HG03045 (cell line): Measurements from ENCODE around the gene CAPG.
"Not testable (repeated sequence)": the region's sequence is repeated elsewhere in the genome, so short reads cannot be mapped to it uniquely, and the experiment has no call there.

ENCODE experiments used
- ATAC-seq: cut with Tn5 transposase; IDR thresholded peaks from one replicate; pipeline ENCODE4 v1.9.1; 2021; ENCODE audit warnings: mild to moderate bottlenecking, moderate library complexity; ENCODE audit not compliant: unreplicated experiment

Gene CAPG, protein sequence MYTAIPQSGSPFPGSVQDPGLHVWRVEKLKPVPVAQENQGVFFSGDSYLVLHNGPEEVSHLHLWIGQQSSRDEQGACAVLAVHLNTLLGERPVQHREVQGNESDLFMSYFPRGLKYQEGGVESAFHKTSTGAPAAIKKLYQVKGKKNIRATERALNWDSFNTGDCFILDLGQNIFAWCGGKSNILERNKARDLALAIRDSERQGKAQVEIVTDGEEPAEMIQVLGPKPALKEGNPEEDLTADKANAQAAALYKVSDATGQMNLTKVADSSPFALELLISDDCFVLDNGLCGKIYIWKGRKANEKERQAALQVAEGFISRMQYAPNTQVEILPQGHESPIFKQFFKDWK

DNA sequence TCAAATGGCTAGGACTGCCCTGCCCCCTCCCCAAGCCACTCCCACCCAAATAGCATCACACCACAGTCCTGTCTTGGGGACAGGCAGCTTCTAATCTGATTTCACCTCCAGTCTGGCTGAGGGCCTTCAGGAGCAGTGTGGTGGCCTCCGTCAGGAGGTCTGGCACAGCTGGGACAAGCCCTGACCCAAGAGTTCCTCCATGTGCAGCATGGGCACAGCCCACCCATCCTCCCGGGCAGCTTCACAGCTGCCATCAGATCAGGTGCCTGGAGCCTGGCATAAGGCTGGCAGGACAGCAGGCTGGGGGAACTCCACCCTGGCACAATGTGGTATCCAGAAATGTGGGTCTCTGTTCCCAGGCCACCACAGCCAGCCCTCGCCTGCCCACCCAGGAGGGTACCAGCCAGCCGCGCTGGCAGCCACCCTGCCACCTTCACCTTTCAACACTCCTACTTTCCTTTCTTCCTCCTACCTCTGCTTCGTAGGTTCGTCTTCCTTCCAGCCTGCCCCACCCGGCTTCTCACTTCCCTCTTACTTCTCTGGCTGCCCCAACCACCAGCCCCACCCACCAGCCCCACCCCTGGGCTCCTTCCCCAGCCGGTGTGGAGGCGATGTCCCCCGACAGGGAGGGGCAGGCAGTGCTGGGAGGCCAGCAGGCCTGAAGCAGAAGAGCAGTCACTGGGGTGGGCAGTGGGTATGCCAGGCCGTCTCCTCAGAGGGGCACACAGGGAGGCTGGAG, at the start of gene CAPG:
CAPG (minus strand) TSS at position 522 of the 739 bp plus-strand sequence. CDS start 8,221 bp downstream, outside the sequence.
- peak; percentile 57 for ATAC-seq

DNA sequence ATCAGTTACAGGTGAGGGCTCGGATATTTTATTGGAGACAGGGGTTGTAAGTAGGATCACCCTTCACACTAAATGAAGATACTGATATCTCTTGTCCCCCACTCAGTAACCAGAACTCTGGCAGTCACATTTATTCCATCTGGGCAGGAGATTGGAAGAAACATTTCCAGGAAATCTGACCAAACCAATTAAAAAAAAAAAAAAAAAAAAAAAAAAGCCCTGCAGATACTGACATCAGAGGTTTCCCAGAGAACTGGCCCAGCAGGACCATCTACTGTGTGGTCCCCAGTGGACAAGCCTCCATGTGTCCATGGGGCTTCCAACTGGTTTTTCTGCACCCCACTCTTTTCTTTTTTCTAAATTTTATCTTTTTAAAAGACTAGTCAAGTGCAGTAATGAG, 49.6 kb upstream of the CAPG start:
- ATAC-seq: no peak

DNA sequence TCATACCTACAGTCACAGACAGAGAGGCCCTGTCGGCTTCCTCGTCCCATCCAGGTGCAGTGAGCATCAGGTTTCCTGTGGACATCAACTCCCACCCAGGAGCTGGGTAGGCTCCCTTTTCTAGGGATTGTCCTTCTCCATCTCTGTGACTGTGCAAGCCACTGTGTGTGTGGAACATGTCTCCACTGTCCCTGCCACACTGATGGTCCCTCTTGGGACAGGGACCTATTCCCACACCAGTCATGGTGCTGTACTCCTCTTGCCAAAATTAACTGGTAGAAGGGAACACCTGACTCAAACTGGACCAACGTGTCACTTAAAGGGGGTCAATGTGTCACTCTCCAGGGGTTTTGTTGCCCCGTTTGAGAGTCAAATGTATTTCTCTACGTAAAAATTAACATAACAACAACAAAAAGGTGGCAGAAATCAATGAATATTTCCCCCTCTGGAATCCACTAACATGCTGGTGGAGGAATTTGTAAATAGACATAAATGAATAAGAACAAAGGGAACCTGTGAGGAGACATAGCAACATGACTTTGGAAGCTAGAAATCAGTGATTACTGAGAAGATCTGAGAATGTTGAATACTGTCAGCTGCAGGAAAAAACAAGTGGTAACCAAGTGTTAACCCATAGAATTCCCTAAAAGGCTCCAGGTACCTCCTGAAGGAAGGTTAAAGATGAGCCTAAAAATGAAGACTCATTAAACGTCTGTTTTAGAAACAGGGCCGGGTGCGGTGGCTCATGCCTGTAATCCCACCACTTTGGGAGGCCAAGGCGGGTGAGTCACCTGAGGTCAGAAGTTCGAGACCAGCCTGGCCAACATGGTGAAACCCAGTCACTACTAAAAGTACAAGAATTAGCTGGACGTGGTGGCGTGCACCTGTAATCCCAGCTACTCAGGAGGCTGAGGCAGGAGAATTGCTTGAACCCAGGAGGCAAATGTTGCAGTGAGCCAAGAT, 48.7 kb upstream of the CAPG start:
- no peak for ATAC-seq

DNA sequence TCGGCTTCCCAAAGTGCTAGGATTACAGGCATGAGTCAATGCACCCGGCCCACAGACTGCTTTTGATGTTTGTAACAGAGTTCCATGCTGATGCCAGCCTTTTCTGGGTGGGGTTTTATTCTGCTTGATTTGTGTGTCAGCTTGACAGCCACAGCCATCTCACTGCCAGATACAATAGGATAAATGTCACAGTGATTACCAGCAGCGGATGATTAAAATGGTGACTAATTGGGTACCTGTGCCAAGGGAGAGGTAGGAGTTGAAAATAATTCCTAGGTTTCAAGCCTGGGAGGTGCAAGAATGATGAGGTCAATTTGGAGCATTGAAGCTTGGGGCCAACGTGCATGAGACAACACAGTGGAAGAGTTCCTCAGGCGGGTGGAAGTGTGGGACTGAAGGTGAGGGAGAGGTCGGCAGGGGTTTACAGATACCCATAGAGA, 47.7 kb upstream of the CAPG start:
- ATAC-seq: no peak

DNA sequence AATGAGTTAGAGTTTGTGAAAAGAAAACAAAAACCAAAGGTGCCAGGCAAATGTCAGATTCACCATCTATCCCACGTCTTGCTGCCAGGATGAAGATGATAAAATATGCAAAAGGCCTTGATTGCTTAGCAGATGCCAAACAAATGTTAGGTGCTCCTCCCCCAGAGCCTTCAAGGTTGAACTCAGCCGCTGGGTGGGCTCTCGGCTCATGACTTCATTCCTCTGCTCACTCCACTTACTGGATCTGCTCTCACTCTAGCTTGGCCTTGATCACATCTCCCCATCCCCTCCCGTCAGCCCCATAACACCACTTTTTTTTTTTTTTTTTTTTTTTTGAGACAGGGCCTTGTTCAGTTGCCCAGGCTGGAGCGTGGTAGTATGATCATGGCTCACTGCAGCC, 46.9 kb upstream of the CAPG start:
- ATAC-seq: no peak

DNA sequence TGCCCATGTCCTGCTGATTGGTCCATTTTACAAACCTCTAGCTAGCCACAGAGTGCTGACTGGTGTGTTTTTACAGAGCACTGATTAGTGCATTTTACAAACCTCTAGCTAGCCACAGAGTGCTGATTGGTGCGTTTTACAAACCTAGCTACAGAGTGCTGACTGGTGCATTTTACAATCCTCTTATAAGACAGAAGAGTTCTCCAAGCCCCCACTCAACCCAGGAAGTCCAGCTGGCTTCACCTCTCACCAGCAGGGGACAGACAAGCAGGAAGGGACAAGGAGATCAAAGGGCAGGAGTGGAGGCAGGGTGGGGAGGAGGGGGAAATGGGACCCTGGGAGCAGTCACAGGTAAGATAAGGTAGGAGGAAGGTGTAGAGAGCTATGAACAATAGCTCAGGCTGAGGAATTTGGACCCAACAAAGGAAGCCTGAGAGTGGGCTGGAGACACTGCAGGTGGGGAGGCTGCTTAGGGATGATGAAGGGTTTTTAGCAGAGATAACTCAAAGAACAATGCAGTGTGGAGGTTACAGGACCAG, 45.5 kb upstream of the CAPG start:
- ATAC-seq: no peak

DNA sequence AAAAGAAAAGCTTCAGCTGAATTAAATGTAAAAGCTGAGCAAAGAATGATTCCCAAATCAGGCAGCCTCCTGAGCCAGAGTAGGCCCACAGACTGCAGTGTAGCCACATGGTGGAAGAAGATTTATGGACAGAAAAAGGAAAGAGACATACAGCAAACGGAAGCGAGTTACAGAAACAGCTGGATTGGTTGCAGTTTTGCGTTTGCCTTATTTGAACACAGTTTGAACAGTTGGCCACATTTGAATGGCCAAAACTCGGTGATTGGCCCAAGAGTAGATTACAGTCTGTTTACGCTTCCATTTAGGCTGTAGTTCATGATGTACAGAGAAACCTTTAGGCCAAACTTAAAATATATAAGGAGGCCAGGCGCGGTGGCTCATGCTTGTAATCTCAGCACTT, 43.4 kb upstream of the CAPG start:
- no peak for ATAC-seq

DNA sequence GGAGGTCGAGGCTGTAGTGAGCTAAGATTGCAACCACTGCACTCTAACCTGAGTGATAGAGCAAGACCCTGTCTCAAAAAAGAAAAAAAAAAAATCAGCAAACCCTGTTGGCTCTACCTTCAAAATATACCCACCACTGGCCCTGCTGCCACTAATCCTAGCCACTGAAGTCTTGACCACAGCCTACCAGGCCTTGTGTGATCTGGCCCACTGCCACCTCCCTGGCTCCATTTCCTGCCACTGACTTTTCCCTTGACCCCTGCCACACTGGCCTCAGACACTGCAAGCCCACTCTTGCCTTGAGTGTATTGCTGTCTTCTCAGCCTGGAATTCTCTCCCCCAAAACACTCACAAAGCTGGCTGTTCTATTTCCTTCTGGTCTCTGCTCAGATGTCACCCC, 42.1 kb upstream of the CAPG start:
- ATAC-seq: no peak

DNA sequence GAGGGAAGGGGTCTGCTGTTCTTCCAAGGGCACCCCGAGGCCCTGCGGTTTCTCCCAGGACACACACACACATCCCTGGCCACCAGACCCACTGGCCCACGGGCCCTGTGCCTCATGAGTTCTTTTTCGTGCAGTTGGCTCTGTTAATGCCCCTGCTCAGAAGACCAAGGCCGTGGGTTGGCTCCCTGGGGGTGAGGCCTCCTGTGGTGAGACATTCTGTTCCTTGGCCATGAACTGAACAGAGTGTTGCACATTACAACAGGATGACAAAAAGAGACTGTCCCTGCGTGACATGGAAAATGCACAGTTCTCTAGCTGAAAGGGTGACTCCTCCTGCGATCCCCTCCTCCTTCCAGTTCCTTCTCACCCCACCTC, 39.0 kb upstream of the CAPG start:
- no peak for ATAC-seq

DNA sequence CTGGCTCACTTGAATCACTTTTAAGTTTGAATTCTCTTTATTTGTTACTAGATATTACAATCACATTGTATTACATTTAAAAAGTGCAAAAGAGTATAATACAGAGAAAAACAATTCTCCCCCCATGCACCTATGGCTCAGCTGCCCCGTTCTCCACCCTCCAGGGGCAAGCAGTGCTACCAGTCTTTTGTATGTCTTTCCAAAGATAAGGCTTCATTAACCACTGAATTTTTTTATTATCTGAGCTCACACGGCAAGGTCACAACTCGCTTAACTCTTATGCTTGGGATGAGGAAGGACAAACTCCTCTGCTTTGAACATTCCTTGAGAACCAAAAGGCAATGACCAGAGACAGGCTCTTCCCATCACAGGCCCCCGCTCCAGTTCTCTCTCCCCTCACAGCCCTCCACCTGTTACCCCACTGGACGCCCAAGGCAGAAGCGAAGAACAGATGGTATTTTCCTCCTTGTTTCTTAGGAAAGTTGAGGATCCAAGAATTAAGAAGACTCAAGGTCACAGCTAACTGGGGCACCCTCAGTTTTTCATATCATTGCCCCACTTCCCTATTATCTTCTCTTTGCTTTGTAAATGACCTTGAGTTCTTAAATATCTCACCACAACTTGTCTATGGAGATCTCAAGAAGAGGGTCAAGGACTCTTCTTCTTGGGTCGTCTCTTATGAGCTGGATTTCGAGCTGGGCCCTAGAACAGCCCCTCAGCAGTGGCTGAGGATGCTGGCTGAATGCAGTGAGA, 38.5 kb upstream of the CAPG start:
- ATAC-seq: no peak

DNA sequence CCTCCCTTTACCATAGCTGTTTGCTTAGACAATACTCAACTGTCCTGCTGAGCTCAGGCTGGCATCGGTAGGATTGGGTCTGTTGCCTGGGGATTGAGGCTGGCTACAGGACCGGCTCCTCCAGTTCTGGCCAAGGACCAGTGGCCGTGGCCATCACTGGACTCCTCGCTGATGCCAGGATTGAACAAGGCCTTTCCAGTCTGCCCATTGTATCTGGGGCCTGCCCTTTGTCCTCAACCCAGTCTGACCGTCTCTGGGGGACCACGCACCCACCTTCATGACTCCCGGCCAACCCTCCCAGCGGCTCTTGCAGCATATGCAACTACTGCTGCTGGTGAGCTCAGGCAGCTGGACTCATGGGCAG, 37.0 kb upstream of the CAPG start:
- no peak for ATAC-seq

DNA sequence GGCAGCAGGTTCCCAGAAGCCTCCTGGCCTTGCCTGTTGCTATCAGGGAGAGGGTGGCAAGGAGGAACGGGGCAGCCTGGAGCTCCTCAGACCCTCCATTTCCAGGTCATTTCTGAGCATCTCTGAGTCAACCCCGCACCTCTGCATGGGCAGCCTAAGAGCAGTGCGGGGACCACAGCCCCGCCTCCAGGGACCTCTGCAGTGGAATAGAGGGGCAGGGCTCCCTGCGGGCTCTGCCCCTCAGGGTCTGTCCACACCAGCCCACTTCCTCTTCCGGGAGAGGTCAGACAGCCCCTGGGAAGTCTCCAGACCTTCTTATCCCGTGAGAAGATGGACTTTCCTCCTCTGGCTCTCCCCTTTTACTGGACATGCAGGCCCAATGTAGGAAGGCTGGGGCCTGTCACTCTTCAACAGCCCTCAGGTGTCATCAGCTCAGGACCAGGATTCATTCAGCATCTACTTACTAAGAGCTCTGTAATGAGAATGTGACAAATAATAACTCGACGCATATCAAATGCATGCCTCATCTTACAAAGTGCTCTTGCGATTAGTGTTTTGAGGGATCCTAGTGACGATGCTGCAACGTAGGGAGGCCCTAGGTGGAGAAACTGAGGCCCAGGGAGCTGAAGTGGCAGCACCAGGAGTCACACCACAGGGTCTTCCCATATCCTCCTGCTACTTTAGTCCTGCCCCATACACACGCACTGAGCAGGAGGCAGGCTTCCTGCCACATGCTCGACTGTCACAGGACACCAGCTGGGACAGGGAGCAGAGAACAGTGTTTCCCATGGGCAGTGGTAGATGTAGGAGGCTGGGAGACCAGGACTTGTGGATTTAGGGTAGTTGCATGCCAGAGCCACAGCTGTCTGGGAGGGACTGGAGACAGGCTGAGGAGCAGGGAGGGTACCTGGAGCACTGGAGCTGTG, 36.4 kb upstream of the CAPG start:
- ATAC-seq: no peak

DNA sequence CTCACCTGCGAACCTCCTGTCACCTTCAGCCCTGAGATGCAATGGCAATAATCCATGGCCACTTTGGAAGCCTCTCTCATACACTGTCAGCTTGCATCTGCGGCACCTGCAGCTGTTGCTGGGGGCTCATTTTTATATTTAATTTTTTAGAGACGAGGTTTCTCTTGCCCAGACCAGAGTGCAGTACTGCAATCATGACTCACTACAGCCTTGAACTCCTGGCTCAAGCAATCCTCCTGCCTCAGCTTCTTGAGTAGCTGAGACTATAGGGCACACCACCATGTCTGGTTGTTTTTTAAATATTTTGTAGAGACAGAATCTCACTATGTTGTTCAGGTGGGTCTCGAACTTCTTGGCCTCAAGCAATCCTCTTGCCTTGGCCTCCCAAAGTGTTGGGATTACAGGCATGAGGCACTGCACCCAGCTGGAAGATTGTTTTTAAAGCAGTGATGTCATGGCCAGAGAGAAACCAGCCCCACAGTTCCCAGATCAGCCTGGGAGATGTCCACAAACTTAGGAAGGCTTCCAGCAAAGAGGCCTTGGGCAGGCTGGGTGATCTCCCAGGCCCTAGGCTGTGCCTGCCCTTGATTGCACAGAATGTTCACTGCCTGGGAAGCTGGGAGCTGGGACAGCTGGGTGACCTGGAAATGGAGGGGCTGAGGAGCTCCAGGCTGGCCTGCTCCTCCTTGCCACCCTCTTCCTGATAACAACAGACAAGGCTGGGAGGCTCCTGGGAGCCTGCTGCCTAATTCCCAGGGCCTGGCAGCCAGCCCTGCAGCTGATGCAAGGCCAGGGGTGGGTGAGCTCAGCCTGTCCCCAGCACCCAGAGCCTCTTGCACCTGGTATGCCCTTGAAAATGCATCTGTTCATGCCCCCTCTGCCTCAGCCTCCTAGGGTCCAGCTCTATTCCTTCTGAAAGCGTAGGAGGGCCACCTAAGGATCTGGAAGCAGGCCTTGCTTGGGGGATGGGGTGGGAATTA, 35.4 kb upstream of the CAPG start:
- ATAC-seq: no peak

DNA sequence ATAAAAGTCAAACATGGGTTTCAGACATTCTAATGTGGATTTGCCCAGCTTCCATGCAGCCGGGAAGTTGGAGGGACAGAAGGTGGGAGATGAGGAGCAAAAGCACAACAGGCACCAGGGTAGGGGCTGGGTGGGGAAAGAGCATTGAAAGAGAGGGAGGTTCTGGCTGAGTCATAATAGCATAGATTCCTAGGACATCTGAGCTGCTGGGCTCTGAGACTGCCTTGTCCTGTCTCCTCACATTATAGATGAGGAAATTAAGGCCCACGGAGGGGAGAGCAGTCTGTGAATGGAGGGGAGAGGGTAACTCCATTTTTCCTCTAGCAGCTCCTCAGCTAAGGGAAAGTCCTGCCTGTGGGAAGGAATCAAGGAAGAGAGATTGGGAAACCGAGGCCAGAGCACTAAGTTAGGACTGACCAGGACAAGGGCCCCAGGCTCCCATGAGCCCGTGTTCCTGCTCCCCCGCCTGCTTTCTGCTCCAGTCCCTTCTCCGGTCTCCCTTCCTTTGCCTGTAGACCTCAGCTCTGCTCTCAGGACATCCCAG, 34.5 kb upstream of the CAPG start:
- ATAC-seq: no peak

DNA sequence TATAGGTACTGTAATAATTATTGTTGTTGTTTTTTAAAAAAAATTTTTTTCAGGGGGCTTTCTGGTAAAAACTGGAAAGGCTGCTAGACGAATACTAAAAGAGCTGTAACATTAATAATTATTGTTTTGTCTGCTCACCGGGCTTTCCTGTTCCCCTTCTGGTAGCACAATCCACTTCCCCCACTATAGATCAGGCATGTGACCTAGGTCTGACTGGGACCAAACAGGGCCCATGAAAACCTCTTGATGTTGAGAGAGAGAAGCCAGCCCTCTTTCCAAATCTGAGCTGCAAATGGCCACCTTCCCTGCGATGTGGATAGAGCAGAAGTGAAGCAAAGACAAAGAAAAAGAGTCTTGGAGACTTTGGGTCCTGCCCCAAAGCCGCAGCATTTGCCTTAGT, 31.7 kb upstream of the CAPG start:
- ATAC-seq: no peak

DNA sequence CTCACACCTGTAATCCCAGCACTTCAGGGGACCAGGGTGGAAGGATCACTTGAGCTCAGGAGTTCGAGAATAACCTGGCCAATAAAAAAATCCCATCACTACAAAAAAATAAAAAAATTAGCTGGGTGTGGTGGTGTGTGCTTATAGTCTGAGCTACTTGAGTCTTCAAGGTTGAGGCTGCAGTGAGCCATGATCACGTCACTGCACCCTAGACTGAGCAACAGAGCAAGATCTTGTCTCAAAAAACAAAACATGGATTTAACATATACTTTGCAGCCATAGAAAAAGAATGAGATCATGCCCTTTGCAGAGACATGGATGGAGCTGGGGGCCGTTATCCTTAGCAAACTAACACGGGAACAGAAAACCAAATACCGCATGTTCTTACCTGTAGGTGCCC, 30.6 kb upstream of the CAPG start:
- no peak for ATAC-seq

DNA sequence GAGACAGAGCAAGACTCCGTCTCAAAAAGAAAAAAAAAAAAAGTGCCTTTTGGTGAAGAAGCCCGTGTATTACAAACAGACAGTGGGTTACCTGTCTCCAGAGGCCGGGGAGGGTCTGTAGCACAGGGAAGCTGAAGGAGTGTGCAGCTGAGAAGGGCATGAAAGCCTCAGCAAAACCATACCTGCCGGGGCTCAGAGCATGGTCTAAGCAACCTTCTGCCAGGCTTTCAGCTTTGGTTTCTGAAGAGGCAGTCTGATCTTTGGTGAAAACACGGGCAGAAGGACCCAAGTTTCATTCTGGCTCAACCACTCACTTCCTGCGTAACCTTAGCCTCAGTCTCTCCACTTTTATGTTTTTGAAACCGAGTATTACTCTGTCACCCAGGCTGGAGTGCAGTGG, 29.8 kb upstream of the CAPG start:
- ATAC-seq: no peak

DNA sequence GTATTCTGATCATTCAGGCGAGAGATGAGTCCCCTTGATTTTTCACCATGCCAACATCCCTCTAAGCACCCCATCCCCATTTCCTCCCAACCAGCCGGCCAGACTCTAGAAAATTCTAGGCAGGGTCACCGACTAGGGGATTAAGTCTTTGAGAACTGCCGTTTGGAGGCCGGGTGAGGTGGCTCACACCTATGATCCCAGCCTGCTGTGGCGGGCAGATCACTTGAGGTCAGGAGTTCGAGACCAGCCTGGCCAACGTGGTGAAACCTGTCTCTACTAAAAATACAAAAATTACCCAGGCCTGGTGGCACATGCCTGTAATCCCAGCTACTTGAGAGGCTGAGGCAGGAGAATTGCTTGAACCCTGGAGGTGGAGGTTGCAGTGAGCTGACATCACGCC, 29.4 kb upstream of the CAPG start:
- not testable (repeated sequence) for ATAC-seq
